ENCODE data around the gene CNTROB. TPM values are rescaled to one million over a fixed set of nuclear protein-coding genes. Genes with fewer than 3 reads are reported as not detected.
"Not testable (repeated sequence)": the region's sequence is repeated elsewhere in the genome, so short reads cannot be mapped to it uniquely, and the experiment has no call there.

The CNTROB gene
- total and polyA plus RNA-seq, 5 experiments from 2014 or later: 7.6 to 43.0 (median 18.5) TPM

DNA sequence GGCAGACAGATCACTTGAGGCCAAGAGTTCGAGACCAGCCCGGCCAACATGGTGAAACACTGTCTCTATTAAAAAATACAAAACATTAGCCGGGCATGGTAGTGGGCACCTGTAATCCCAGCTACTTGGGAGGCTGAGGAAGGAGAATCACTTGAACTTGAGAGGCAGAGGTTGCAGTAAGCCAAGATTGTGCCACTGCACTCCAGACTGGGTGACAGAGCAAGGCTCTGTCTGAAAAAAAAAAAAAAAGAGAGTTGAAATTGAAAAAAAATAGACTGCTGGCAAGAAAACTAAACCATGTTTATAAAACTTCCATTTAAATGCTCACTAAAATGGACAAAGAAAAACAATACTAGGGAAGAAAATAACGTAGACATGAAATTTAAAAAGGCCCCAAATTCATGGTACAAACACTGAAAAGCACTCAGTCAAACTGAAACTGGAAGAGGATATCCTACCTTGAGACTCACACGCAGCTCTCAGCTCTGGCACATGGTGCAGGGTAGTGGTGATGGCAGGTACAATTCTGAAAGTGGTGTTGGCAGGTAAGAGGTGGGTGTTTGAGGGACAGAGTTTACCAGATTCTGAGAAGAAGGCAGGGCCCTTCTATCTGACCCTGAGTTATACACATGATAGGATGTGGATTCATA lies 19.3 kb downstream of the CNTROB start:
- peaks cover 0 to 36% (median 19%) of the 10 kb centered on the region in 3 donors for H3K36me3 Mint-ChIP-seq

DNA sequence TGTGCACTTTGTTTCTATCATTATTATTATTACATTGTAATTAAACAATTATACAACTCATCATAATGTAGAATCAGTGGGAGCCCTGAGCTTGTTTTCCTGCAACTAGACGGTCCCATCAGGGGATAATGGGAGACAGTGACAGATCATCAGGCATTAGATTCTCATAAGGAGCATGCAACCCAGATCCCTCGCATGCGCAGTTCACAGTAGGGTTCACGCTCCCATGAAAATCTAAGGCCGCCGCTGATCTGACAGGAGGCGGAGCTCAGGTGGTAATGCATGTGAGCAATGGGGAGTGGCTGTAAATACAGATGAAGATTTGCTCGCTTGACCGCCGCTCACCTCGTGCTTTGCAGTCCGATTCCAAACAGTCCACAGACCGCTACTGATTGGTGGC lies 21.3 kb downstream of the CNTROB start:
- H3K9me3 Mint-ChIP-seq, POLR2A ChIA-PET, H3K4me1 Mint-ChIP-seq, ATAC-seq, H3K4me3 Mint-ChIP-seq, DNase-seq, H3K27ac Mint-ChIP-seq, H3K27me3 Mint-ChIP-seq: not testable (repeated sequence)
- H3K36me3 Mint-ChIP-seq: peaks cover 0 to 17% (median 10%) of the 10 kb centered on the region in 3 donors

More for the DNA sequence above, 19.3 kb downstream of the CNTROB start:
- peak overlapping the region in 9 of 10 donors; percentile 10 to 90 (median 56) for H3K27ac Mint-ChIP-seq
- H3K4me1 Mint-ChIP-seq: peaks cover 0 to 8% (median 2%) of the 10 kb centered on the region in 4 donors
- H3K9me3 Mint-ChIP-seq: no peaks in the 10 kb centered on the region
- DNase-seq (no peak), ATAC-seq (peak; percentile 40 to 44)
- H3K4me3 Mint-ChIP-seq: peak overlapping the region in 2 of 10 donors; percentile 1 to 2
- no peaks in the 10 kb centered on the region for H3K27me3 Mint-ChIP-seq
- POLR2A ChIA-PET: interaction anchor here (0.7 kb wide), 1 partner anchor 149 kb away, joined by 6 read pairs; no protein-coding TSS in a partner anchor

DNA sequence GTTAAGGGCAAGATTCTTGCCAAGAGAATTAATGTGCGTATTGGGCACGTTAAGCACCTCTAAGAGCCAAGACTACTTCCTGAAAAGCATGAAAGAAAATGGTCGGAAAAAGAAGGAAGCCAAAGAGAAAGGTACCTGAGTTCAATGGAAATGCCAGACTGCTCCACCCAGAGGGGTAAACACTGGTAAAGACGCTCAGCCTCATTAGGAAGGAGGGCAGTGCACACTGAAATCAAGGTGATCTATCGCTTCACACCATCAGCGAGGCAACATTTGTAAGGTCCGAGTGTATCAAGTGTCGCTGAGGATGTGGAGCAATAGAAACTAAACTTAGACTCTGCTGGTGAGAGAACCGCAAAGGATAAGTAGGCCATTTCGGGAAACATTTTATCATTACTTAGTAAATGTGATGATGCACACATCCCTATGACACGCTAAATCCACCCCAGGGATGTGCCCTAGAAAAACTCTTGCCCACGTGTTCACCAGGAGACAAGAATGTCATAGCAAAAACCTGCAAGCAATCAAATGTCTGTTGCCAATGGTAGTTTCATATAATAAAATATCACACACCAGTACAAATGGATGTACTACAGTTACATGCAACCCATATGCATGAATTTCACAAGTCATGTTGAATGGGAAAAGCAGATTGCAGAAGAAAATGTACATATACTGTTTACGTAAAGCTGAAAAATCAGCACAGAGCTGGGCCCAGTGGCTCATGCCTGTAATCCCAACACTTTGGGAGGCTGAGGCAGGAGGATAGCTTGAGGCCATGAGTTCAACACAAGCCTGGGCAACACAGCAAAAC lies 23.6 kb downstream of the CNTROB start:
- Mint-ChIP-seq H3K27me3 (peaks cover 0 to 9% (median 0%) of the 10 kb centered on the region in 5 donors), H3K4me3 (no peak overlapping the region), H3K27ac (no peak overlapping the region), H3K36me3 (no peaks in the 10 kb centered on the region), H3K9me3 (no peaks in the 10 kb centered on the region), H3K4me1 (peaks cover 0 to 6% (median 2%) of the 10 kb centered on the region in 4 donors)
- ATAC-seq (no peak), DNase-seq (no peak)
- POLR2A ChIA-PET: no interaction called here

GRCh38 chr17:7956228-7956965 lies 24.4 kb downstream of the CNTROB start:
- DNase-seq (no peak), ATAC-seq (no peak)
- Mint-ChIP-seq H3K36me3 (no peaks in the 10 kb centered on the region), H3K27me3 (peaks cover 0 to 10% (median under 1%) of the 10 kb centered on the region in 5 donors), H3K9me3 (no peaks in the 10 kb centered on the region), H3K4me3 (no peak overlapping the region), H3K27ac (peak overlapping the region in 1 of 10 donors; percentile 41), H3K4me1 (peaks cover 0 to 3% (median under 1%) of the 10 kb centered on the region in 4 donors)
- POLR2A ChIA-PET: no interaction called here

- POLR2A ChIA-PET: no interaction called here
- no peak for DNase-seq
- ATAC-seq: no peak
- Mint-ChIP-seq H3K27me3 (peaks cover 0 to 10% (median 5%) of the 10 kb centered on the region in 5 donors), H3K4me3 (no peak overlapping the region), H3K36me3 (no peaks in the 10 kb centered on the region), H3K4me1 (no peaks in the 10 kb centered on the region), H3K27ac (peak overlapping the region in 1 of 10 donors; percentile 80), H3K9me3 (no peaks in the 10 kb centered on the region)
These were observed 27.7 kb downstream of the CNTROB start for GRCh38 chr17:7959503-7960253.

GRCh38 chr17:7961421-7961820 lies 29.4 kb downstream of the CNTROB start:
- ATAC-seq: no peak
- Mint-ChIP-seq H3K27ac (no peak overlapping the region), H3K36me3 (no peaks in the 10 kb centered on the region), H3K4me1 (no peaks in the 10 kb centered on the region), H3K9me3 (no peaks in the 10 kb centered on the region), H3K27me3 (peaks cover 0 to 10% (median 5%) of the 10 kb centered on the region in 5 donors), H3K4me3 (no peak overlapping the region)
- POLR2A ChIA-PET: no interaction called here
- no peak for DNase-seq

- Mint-ChIP-seq H3K27ac (peak overlapping the region in 1 of 10 donors; percentile 12), H3K36me3 (no peaks in the 10 kb centered on the region), H3K4me1 (no peaks in the 10 kb centered on the region), H3K9me3 (no peaks in the 10 kb centered on the region), H3K4me3 (no peak overlapping the region), H3K27me3 (peaks cover 0 to 5% (median 0%) of the 10 kb centered on the region in 5 donors)
- ATAC-seq (no peak), DNase-seq (no peak)
- POLR2A ChIA-PET: interaction anchor here (1.0 kb wide), 1 partner anchor 123 kb away, joined by 3 read pairs; no protein-coding TSS in a partner anchor
These were observed 35.7 kb downstream of the CNTROB start for GRCh38 chr17:7967751-7968150.

DNA sequence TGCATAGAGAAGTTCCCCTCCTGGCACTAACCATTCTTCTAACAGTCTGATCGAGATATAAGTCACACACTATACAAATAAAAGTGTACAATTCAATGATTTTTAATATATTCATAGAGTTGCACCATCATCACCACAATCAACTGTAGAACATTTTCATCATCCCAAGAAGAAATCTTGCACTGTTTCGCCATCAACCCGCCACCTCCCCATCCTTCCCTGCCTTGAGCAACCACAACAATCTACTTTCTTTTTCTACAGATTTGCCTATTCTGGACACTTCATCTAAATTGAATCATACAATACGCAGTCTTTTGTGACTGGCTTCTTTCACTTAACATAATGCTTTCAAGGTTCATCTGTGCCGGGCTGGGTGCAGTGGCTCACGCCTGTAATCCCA lies 37.4 kb downstream of the CNTROB start:
- ATAC-seq: no peak
- no peak overlapping the region for H3K27ac Mint-ChIP-seq
- H3K4me1 Mint-ChIP-seq: no peaks in the 10 kb centered on the region
- peaks cover 0 to 4% (median 3%) of the 10 kb centered on the region in 3 donors for H3K36me3 Mint-ChIP-seq
- DNase-seq: no peak
- H3K4me3 Mint-ChIP-seq: no peak overlapping the region
- peaks cover 0 to 5% (median 0%) of the 10 kb centered on the region in 5 donors for H3K27me3 Mint-ChIP-seq
- POLR2A ChIA-PET: no interaction called here
- H3K9me3 Mint-ChIP-seq: peaks cover 2 to 14% (median 4%) of the 10 kb centered on the region in 9 donors

DNA sequence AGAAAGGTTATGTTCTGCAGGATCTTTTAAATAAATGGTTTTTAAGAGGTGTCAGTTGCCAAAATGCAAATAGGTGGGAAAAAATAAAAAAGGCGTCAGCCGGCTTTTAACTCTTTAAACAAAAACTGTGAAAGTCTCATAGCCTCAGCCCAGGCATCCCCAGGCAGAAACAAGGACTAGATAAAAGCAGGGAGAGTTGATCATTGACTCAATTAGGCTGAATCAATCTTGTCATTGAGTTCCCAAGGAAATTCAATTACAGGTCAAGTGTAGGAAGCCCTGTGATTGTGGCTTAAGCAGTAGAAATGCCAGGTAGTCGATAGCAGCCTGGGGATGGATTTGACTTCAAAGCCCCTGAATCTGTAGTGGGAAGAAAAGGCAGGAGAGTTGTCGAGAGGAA lies 39.6 kb downstream of the CNTROB start:
- H3K4me3 Mint-ChIP-seq: no peak overlapping the region
- DNase-seq: no peak
- peaks cover 0 to 5% (median 1%) of the 10 kb centered on the region in 5 donors for H3K27me3 Mint-ChIP-seq
- peaks cover 0 to 16% (median 12%) of the 10 kb centered on the region in 3 donors for H3K36me3 Mint-ChIP-seq
- no peaks in the 10 kb centered on the region for H3K4me1 Mint-ChIP-seq
- peak overlapping the region in 1 of 10 donors; percentile 49 for H3K27ac Mint-ChIP-seq
- POLR2A ChIA-PET: no interaction called here
- no peak for ATAC-seq
- H3K9me3 Mint-ChIP-seq: peaks cover 7 to 32% (median 14%) of the 10 kb centered on the region in 9 donors

DNA sequence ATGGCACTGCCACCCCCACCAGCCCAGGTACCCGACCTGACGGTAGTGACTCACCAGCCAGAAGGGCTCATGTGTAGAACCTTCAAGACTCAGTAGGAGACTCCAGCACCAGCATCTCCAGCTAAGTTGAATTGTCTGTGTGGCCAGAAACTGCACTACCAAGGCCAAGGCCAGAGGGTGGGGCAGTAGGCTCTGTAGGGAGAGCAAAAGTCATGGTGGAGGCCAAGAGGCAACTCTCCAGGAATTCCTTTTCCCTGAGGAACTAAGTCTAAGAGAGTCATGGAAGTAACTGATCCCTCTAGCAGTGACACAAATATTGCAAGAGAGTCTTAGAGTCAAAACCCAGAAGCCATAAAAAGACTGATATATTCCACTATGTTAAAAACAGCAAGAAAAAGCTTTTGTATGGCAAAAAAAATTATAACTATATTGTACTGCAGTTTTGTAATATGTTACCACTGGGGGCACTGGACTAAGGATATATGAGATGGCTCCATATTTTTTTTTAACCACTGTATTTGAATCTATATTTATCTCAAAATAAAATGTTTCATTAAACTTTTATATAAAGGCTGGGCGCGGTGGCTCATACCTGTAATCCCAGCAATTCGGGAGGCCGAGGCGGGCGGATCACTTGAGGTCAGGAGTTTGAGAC lies 40.3 kb downstream of the CNTROB start:
- no peak overlapping the region for H3K4me3 Mint-ChIP-seq
- POLR2A ChIA-PET: interaction anchor here (0.6 kb wide), 1 partner anchor 398 kb away, joined by 4 read pairs; no protein-coding TSS in a partner anchor
- ATAC-seq: no peak
- peaks cover 7 to 38% (median 14%) of the 10 kb centered on the region in 9 donors for H3K9me3 Mint-ChIP-seq
- DNase-seq: no peak
- H3K27me3 Mint-ChIP-seq: peaks cover 0 to 5% (median 1%) of the 10 kb centered on the region in 5 donors
- no peaks in the 10 kb centered on the region for H3K4me1 Mint-ChIP-seq
- peaks cover 0 to 18% (median 17%) of the 10 kb centered on the region in 3 donors for H3K36me3 Mint-ChIP-seq
- no peak overlapping the region for H3K27ac Mint-ChIP-seq

DNA sequence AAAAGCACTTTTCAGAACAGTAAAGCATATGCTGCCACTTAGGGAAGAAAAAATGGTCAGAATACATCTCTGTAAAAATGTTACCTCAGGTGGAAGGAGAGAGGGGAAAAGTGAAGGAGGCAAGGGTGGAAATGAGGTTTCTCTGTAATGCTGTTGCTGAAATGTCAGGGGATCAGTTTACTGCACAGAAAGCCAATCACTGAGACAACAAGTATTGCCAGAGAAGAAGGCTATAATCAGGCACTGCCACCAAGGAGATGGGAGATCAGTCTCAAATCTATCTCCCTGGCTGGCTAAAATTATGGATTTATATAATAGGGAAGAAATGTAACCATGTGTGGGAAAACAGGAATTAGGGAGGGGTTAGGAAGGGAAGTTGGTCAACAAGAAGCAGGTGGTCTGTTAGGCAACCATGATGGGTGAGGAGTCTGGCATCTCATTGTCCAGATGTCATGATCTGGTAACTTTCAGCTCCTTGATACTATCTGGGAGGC lies 42.7 kb downstream of the CNTROB start:
- no peak overlapping the region for H3K4me3 Mint-ChIP-seq
- H3K4me1 Mint-ChIP-seq: no peaks in the 10 kb centered on the region
- peaks cover 7 to 38% (median 14%) of the 10 kb centered on the region in 9 donors for H3K9me3 Mint-ChIP-seq
- POLR2A ChIA-PET: no interaction called here
- H3K36me3 Mint-ChIP-seq: peaks cover 0 to 18% (median 17%) of the 10 kb centered on the region in 3 donors
- DNase-seq: no peak
- no peak for ATAC-seq
- no peak overlapping the region for H3K27ac Mint-ChIP-seq
- H3K27me3 Mint-ChIP-seq: peaks cover 0 to 10% (median 5%) of the 10 kb centered on the region in 5 donors
